Activated CD4-positive, alpha-beta T cell treated with anti-CD3 and anti-CD28 coated beads, Interleukin-2, amount 10 ng/mL, durations not matched to agents 24 days and 14 days (primary cell): ENCODE measurements around the gene GSTM1. TPM values are rescaled to one million over a fixed set of nuclear protein-coding genes. Genes with fewer than 3 reads are reported as not detected.
A peak's percentile ranks its signal among the peaks of the same experiment; 100 is the strongest.
"Not testable (repeated sequence)": the region's sequence is repeated elsewhere in the genome, so short reads cannot be mapped to it uniquely, and the experiment has no call there.

Source experiments
- DNase-seq: peaks from one replicate; pipeline ENCODE4 v3.0.0; 2022
- H3K27ac Mint-ChIP-seq: one replicate; pipeline ENCODE4 v1.8.0; 2022; ENCODE audit warnings: mild to moderate bottlenecking, mixed read lengths
- H3K27me3 Mint-ChIP-seq: one replicate; pipeline ENCODE4 v1.8.0; 2022; ENCODE audit warnings: mixed read lengths
- H3K36me3 Mint-ChIP-seq: one replicate; pipeline ENCODE4 v1.8.0; 2022; ENCODE audit warnings: low read depth, mild to moderate bottlenecking, mixed read lengths
- H3K4me1 Mint-ChIP-seq: one replicate; pipeline ENCODE4 v1.8.0; 2021; ENCODE audit warnings: mixed read lengths
- H3K4me3 Mint-ChIP-seq: one replicate; pipeline ENCODE4 v1.8.0; 2022; ENCODE audit warnings: mild to moderate bottlenecking, moderate library complexity, mixed read lengths
- H3K9me3 Mint-ChIP-seq: one replicate; pipeline ENCODE4 v1.8.0; 2021; ENCODE audit warnings: mixed read lengths
- intact Hi-C: fragments of 100-400 bp; cut with micrococcal nuclease; formaldehyde crosslinking; loops from one replicate; pipeline ENCODE4 v1.15.1; 2023
- total RNA-seq: library from RNA; stranded (reverse); gene quantifications from 2 replicates; pipeline ENCODE4 v1.2.3, GENCODE V29; 2022

The GSTM1 gene
- total RNA-seq, 1 donor from 2014 or later = 92.2 TPM

GRCh38 chr1:109653306-109653705 lies 34.3 kb upstream of the GSTM1 start:
- intact Hi-C loops = no loop called here
- peaks cover 37% of the 10 kb centered on the region for H3K27me3 Mint-ChIP-seq
- DNase-seq = no peak
- no peaks in the 10 kb centered on the region for H3K9me3 Mint-ChIP-seq
- H3K36me3 Mint-ChIP-seq = peaks cover 2% of the 10 kb centered on the region
- H3K27ac Mint-ChIP-seq = no peak overlapping the region
- H3K4me1 Mint-ChIP-seq = peaks cover 18% of the 10 kb centered on the region
- H3K4me3 Mint-ChIP-seq = no peak overlapping the region

- peaks cover 3% of the 10 kb centered on the region for H3K36me3 Mint-ChIP-seq
- H3K9me3 Mint-ChIP-seq = no peaks in the 10 kb centered on the region
- DNase-seq = no peak
- H3K4me3 Mint-ChIP-seq = no peak overlapping the region
- H3K4me1 Mint-ChIP-seq = peaks cover 19% of the 10 kb centered on the region
- H3K27me3 Mint-ChIP-seq = peaks cover 37% of the 10 kb centered on the region
- intact Hi-C loops = no loop called here
- H3K27ac Mint-ChIP-seq = peak overlapping the region; percentile 10
Observed at GRCh38 chr1:109654519-109654918, 33.1 kb upstream of the GSTM1 start.

- peak; percentile 92 for DNase-seq
- H3K27ac Mint-ChIP-seq = peak within 1 kb of the TSS; percentile 89
- H3K36me3 Mint-ChIP-seq = peaks cover 5% of the 10 kb centered on the region
- H3K9me3 Mint-ChIP-seq = no peaks in the 10 kb centered on the region
- H3K4me3 Mint-ChIP-seq = peak within 1 kb of the TSS; percentile 96
- intact Hi-C loops = loop anchor here (1.0 to 5.0 kb wide), 2 partner anchors 11 to 116 kb away; no protein-coding TSS in a partner anchor
- H3K4me1 Mint-ChIP-seq = peaks cover 19% of the 10 kb centered on the region
- peaks cover 28% of the 10 kb centered on the region for H3K27me3 Mint-ChIP-seq
Observed at GRCh38 chr1:109655615-109656519, 31.8 kb upstream of the GSTM1 start, which contains the start of gene GSTM4. GSTM4 (plus strand) TSS chr1:109656099; CDS start chr1:109656390, 291 bp downstream.

- intact Hi-C loops = loop anchor here (5.0 kb wide), 1 partner anchor 115 kb away; no protein-coding TSS in a partner anchor
- H3K9me3 Mint-ChIP-seq = no peaks in the 10 kb centered on the region
Observed at GRCh38 chr1:109657395-109657794, 30.2 kb upstream of the GSTM1 start.

GRCh38 chr1:109657970-109658369 lies 29.6 kb upstream of the GSTM1 start:
- peaks cover 19% of the 10 kb centered on the region for H3K4me1 Mint-ChIP-seq
- H3K36me3 Mint-ChIP-seq = peaks cover 7% of the 10 kb centered on the region
- H3K27me3 Mint-ChIP-seq = peaks cover 12% of the 10 kb centered on the region
- no peaks in the 10 kb centered on the region for H3K9me3 Mint-ChIP-seq
- no peak for DNase-seq
- intact Hi-C loops = loop anchor here (5.0 kb wide), 1 partner anchor 114 kb away; no protein-coding TSS in a partner anchor
- H3K4me3 Mint-ChIP-seq = no peak overlapping the region
- no peak overlapping the region for H3K27ac Mint-ChIP-seq

More at GRCh38 chr1:109657395-109657794, 30.2 kb upstream of the GSTM1 start:
- Mint-ChIP-seq H3K4me3 (peak overlapping the region; percentile 7), H3K27me3 (peaks cover 15% of the 10 kb centered on the region), H3K36me3 (peaks cover 7% of the 10 kb centered on the region), H3K4me1 (peaks cover 19% of the 10 kb centered on the region), H3K27ac (no peak overlapping the region)
- DNase-seq = no peak

- Mint-ChIP-seq H3K9me3 (no peaks in the 10 kb centered on the region), H3K27me3 (peaks cover 6% of the 10 kb centered on the region), H3K4me1 (peaks cover 19% of the 10 kb centered on the region), H3K36me3 (peaks cover 7% of the 10 kb centered on the region), H3K4me3 (no peak overlapping the region), H3K27ac (no peak overlapping the region)
- DNase-seq = no peak
- intact Hi-C loops = loop anchor here (5.0 kb wide), 1 partner anchor 114 kb away; no protein-coding TSS in a partner anchor
Observed at GRCh38 chr1:109658533-109659042, 29.0 kb upstream of the GSTM1 start.

GRCh38 chr1:109659145-109659544 lies 28.5 kb upstream of the GSTM1 start:
- Mint-ChIP-seq H3K4me3 (no peak overlapping the region), H3K27ac (no peak overlapping the region), H3K27me3 (peaks cover 4% of the 10 kb centered on the region), H3K9me3 (no peaks in the 10 kb centered on the region), H3K4me1 (peaks cover 19% of the 10 kb centered on the region), H3K36me3 (peaks cover 7% of the 10 kb centered on the region)
- intact Hi-C loops = loop anchor here (5.0 kb wide), 1 partner anchor 113 kb away; no protein-coding TSS in a partner anchor
- DNase-seq = no peak

GRCh38 chr1:109659997-109660690 lies 27.5 kb upstream of the GSTM1 start:
- no peaks in the 10 kb centered on the region for H3K27me3 Mint-ChIP-seq
- DNase-seq = no peak
- H3K9me3 Mint-ChIP-seq = no peaks in the 10 kb centered on the region
- intact Hi-C loops = loop anchor here (5.0 kb wide), 1 partner anchor 112 kb away; no protein-coding TSS in a partner anchor
- peaks cover 13% of the 10 kb centered on the region for H3K4me1 Mint-ChIP-seq
- peaks cover 7% of the 10 kb centered on the region for H3K36me3 Mint-ChIP-seq
- H3K27ac Mint-ChIP-seq = no peak overlapping the region
- H3K4me3 Mint-ChIP-seq = no peak overlapping the region

- H3K9me3 Mint-ChIP-seq, intact Hi-C loops, H3K36me3 Mint-ChIP-seq, DNase-seq, H3K4me3 Mint-ChIP-seq, H3K27me3 Mint-ChIP-seq, H3K4me1 Mint-ChIP-seq, H3K27ac Mint-ChIP-seq: not testable (repeated sequence)
Observed at GRCh38 chr1:109660691-109661026, 27.0 kb upstream of the GSTM1 start.

GRCh38 chr1:109661391-109661790 lies 26.2 kb upstream of the GSTM1 start:
- Mint-ChIP-seq H3K27me3 (no peaks in the 10 kb centered on the region), H3K27ac (no peak overlapping the region), H3K36me3 (peaks cover 7% of the 10 kb centered on the region), H3K4me3 (no peak overlapping the region), H3K9me3 (no peaks in the 10 kb centered on the region), H3K4me1 (peaks cover 5% of the 10 kb centered on the region)
- no peak for DNase-seq
- intact Hi-C loops = no loop called here

GRCh38 chr1:109664671-109665070 lies 22.9 kb upstream of the GSTM1 start:
- intact Hi-C loops = loop anchor here (5.0 kb wide), 1 partner anchor 42 kb away; no protein-coding TSS in a partner anchor
- no peaks in the 10 kb centered on the region for H3K27me3 Mint-ChIP-seq
- no peak overlapping the region for H3K4me3 Mint-ChIP-seq
- H3K9me3 Mint-ChIP-seq = no peaks in the 10 kb centered on the region
- peaks cover 6% of the 10 kb centered on the region for H3K36me3 Mint-ChIP-seq
- no peak for DNase-seq
- no peak overlapping the region for H3K27ac Mint-ChIP-seq
- peaks cover 14% of the 10 kb centered on the region for H3K4me1 Mint-ChIP-seq

GRCh38 chr1:109667452-109668122 lies 20.0 kb upstream of the GSTM1 start, which contains the start of gene GSTM2:
GSTM2 (plus strand) TSS chr1:109668057; CDS start chr1:109668116, 59 bp downstream.
- peak within 1 kb of the TSS; percentile 52 for H3K27ac Mint-ChIP-seq

More at GRCh38 chr1:109667452-109668122, 20.0 kb upstream of the GSTM1 start, which contains the start of gene GSTM2:
- intact Hi-C loops = loop anchor here (1.0 to 5.0 kb wide), 3 partner anchors 11 to 45 kb away; partner anchors contain the start of genes GSTM1 and GSTM4
- peaks cover 24% of the 10 kb centered on the region for H3K4me1 Mint-ChIP-seq
- peak; percentile 96 for DNase-seq
- H3K27me3 Mint-ChIP-seq = no peaks in the 10 kb centered on the region
- no peaks in the 10 kb centered on the region for H3K9me3 Mint-ChIP-seq
- H3K4me3 Mint-ChIP-seq = peak within 1 kb of the TSS; percentile 73
- H3K36me3 Mint-ChIP-seq = peaks cover 3% of the 10 kb centered on the region
